ENCODE data around the gene SLC35E1. TPM values are rescaled to one million over a fixed set of nuclear protein-coding genes. Genes with fewer than 3 reads are reported as not detected.
"Not testable (repeated sequence)": the region's sequence is repeated elsewhere in the genome, so short reads cannot be mapped to it uniquely, and the experiment has no call there.

SLC35E1 gene
- total RNA-seq, 1 donor from 2014 or later, result 26.9 TPM

- DNase-seq (ENCODE audit: low read depth), result no peak
- TF ChIP-seq CTCF (conservative IDR thresholded peaks at IDR 0.05; ENCODE audit: low read depth, low read length), result no peak
- H3K4me3 ChIP-seq (ENCODE audit: low read depth, low read length), result no peak overlapping the region
Measured at GRCh38 chr19:16548956-16549355, 23.3 kb downstream of the SLC35E1 start.

- no peak for TF ChIP-seq CTCF (conservative IDR thresholded peaks at IDR 0.05; ENCODE audit: low read depth, low read length)
- no peak overlapping the region for H3K4me3 ChIP-seq (ENCODE audit: low read depth, low read length)
Measured at GRCh38 chr19:16544473-16545231, 27.6 kb downstream of the SLC35E1 start.

GRCh38 chr19:16543734-16544133, 28.5 kb downstream of the SLC35E1 start:
- H3K4me3 ChIP-seq (ENCODE audit: low read depth, low read length); DNase-seq (ENCODE audit: low read depth): not testable (repeated sequence)

More at GRCh38 chr19:16544473-16545231, 27.6 kb downstream of the SLC35E1 start:
- no peak for DNase-seq (ENCODE audit: low read depth)

GRCh38 chr19:16542910-16543472, 29.2 kb downstream of the SLC35E1 start:
- no peak for DNase-seq (ENCODE audit: low read depth)
- peak overlapping the region; percentile 98 for H3K4me3 ChIP-seq (ENCODE audit: low read depth, low read length)
- no peak for TF ChIP-seq CTCF (conservative IDR thresholded peaks at IDR 0.05; ENCODE audit: low read depth, low read length)

GRCh38 chr19:16542045-16542909, 29.9 kb downstream of the SLC35E1 start, which contains the start of gene CHERP:
TSS of gene CHERP (minus strand) at chr19:16542437. CDS start at chr19:16542378, 59 bp downstream.
- peak; percentile 18 for DNase-seq (ENCODE audit: low read depth)
- TF ChIP-seq CTCF (conservative IDR thresholded peaks at IDR 0.05; ENCODE audit: low read depth, low read length), result no peak
- peak within 1 kb of the TSS; percentile 98 for H3K4me3 ChIP-seq (ENCODE audit: low read depth, low read length)

GRCh38 chr19:16541526-16542044, 30.6 kb downstream of the SLC35E1 start:
- DNase-seq (ENCODE audit: low read depth), result no peak
- TF ChIP-seq CTCF (conservative IDR thresholded peaks at IDR 0.05; ENCODE audit: low read depth, low read length), result no peak
- H3K4me3 ChIP-seq (ENCODE audit: low read depth, low read length), result peak overlapping the region; percentile 98

- no peak for TF ChIP-seq CTCF (conservative IDR thresholded peaks at IDR 0.05; ENCODE audit: low read depth, low read length)
- DNase-seq (ENCODE audit: low read depth), result no peak
- peak overlapping the region; percentile 98 for H3K4me3 ChIP-seq (ENCODE audit: low read depth, low read length)
Measured at GRCh38 chr19:16540948-16541347, 31.3 kb downstream of the SLC35E1 start.
